ENCODE measurements around the gene CLDN22.

GRCh38 chr4:183324619-183325018 lies 4.5 kb upstream of the CLDN22 start:
- TF ChIP-seq CTCF (IDR thresholded peaks at IDR 0.05 in 8 of 11, conservative IDR thresholded peaks at IDR 0.05 in 3 of 11) (no peak), POLR2A (IDR thresholded peaks at IDR 0.05) (no peak)

All from spleen (tissue), 7 donors.